GM18951 (cell line): ENCODE measurements around the gene IL21R.

ENCODE experiments used
- POLR2A ChIP-seq: IDR thresholded peaks from 4 replicates; pipeline ENCODE4 v1.6.1; 2011; ENCODE audit warnings: mild to moderate bottlenecking; ENCODE audit not compliant: insufficient read length, insufficient read depth; ENCODE audit errors: extremely low read depth
- in situ Hi-C: fragments of 300-500 bp; cut with MboI; formaldehyde crosslinking; loops from one replicate; pipeline ENCODE4 v1.12.0; 2022; ENCODE audit warnings: low sequenced_read_pairs, mixed read lengths, inconsistent platforms; ENCODE audit not compliant: unreplicated experiment

IL21R gene

GRCh38 chr16:27464626-27465482, 62.9 kb downstream of the IL21R start:
- in situ Hi-C loops = loop anchor here (10.0 kb wide), 1 partner anchor 300 kb away; no protein-coding TSS in a partner anchor
- TF ChIP-seq POLR2A = no peak

GRCh38 chr16:27465483-27465879, 63.5 kb downstream of the IL21R start:
- in situ Hi-C loops = loop anchor here (10.0 kb wide), 1 partner anchor 301 kb away; no protein-coding TSS in a partner anchor

GRCh38 chr16:27468941-27469531, 67.1 kb downstream of the IL21R start:
- in situ Hi-C loops = loop anchor here (10.0 kb wide), 1 partner anchor 304 kb away; no protein-coding TSS in a partner anchor
- no peak for TF ChIP-seq POLR2A

More at GRCh38 chr16:27465483-27465879, 63.5 kb downstream of the IL21R start:
- no peak for TF ChIP-seq POLR2A

- in situ Hi-C loops = no loop called here
Observed at GRCh38 chr16:27470567-27471431, 68.8 kb downstream of the IL21R start.

GRCh38 chr16:27471661-27472060, 69.7 kb downstream of the IL21R start:
- in situ Hi-C loops = no loop called here

More at GRCh38 chr16:27470567-27471431, 68.8 kb downstream of the IL21R start:
- no peak for TF ChIP-seq POLR2A

GRCh38 chr16:27472091-27473020, 70.4 kb downstream of the IL21R start:
- TF ChIP-seq POLR2A = no peak
- in situ Hi-C loops = no loop called here

More at GRCh38 chr16:27471661-27472060, 69.7 kb downstream of the IL21R start:
- TF ChIP-seq POLR2A = no peak

- TF ChIP-seq POLR2A = no peak
- in situ Hi-C loops = no loop called here
Observed at GRCh38 chr16:27473101-27473900, 71.3 kb downstream of the IL21R start.

- in situ Hi-C loops = no loop called here
- no peak for TF ChIP-seq POLR2A
Observed at GRCh38 chr16:27474041-27474440, 72.1 kb downstream of the IL21R start.

- in situ Hi-C loops = no loop called here
Observed at GRCh38 chr16:27474921-27475320, 72.9 kb downstream of the IL21R start.

GRCh38 chr16:27475561-27475960, 73.6 kb downstream of the IL21R start:
- in situ Hi-C loops = no loop called here
- no peak for TF ChIP-seq POLR2A

More at GRCh38 chr16:27474921-27475320, 72.9 kb downstream of the IL21R start:
- TF ChIP-seq POLR2A = no peak

- TF ChIP-seq POLR2A = no peak
- in situ Hi-C loops = no loop called here
Observed at GRCh38 chr16:27476240-27476639, 74.3 kb downstream of the IL21R start.
